Measurements from ENCODE around the gene SLC22A13.

DNA sequence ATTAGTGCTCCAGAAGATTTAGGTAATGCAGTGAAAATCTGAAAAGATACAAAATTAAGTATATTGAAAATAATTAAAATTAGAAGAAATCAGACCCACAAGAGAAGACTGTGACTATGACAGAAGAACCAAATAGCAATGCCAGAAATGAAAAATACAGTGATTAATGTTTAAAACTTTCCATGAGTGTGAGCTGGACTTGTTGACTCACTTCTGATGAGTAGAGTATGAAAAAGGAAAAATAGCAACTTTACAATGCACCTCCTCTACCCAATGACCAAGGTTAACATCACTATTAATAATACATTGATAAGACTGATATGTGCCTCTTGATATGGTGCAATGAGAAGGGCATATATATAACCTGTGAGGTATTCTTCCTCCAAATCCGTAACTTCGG lies 39.3 kb upstream of the SLC22A13 start:
- TF ChIP-seq EZH2 (IDR thresholded peaks at IDR 0.05; ENCODE audit: low read depth, unreplicated experiment) (no peak), CTCF (conservative IDR thresholded peaks at IDR 0.05; ENCODE audit: low read depth in 2 of 2) (no peak), EZH2phosphoT487 (IDR thresholded peaks at IDR 0.05; ENCODE audit: unreplicated experiment) (no peak), POLR2AphosphoS5 (IDR thresholded peaks at IDR 0.05; ENCODE audit: low read depth) (no peak), ETS1 (IDR thresholded peaks at IDR 0.05) (no peak), REST (IDR thresholded peaks at IDR 0.05; ENCODE audit: unreplicated experiment) (no peak), JUNB (IDR thresholded peaks at IDR 0.05; ENCODE audit: unreplicated experiment) (no peak), CREB1 (CRISPR knock-in tag; IDR thresholded peaks at IDR 0.05; ENCODE audit: low read depth) (no peak), ZNF331 (CRISPR knock-in tag; IDR thresholded peaks at IDR 0.05; ENCODE audit: low read depth) (no peak), NANOG (IDR thresholded peaks at IDR 0.05; ENCODE audit: borderline replicate concordance) (no peak)
